Brain microvascular endothelial cell (primary cell): Measurements from ENCODE around the gene SNCG.
A peak's percentile ranks its signal among the peaks of the same experiment; 100 is the strongest.

ENCODE experiments used
- DNase-seq: peaks from one replicate; pipeline ENCODE4 v3.0.0-alpha.2; 2020
- H3K27ac ChIP-seq: fragments of 250-450 bp; sonication (Bioruptor Pico); 2 replicates; pipeline ENCODE4 v1.5.1; 2020; ENCODE audit warnings: mild to moderate bottlenecking, moderate library complexity
- H3K27me3 ChIP-seq: fragments of 250-450 bp; sonication (Bioruptor Pico); replicated peaks from 2 replicates; pipeline ENCODE4 v1.5.1; 2020; ENCODE audit warnings: mild to moderate bottlenecking
- H3K36me3 ChIP-seq: fragments of 250-450 bp; sonication (Bioruptor Pico); replicated peaks from 2 replicates; pipeline ENCODE4 v1.5.1; 2020; ENCODE audit warnings: mild to moderate bottlenecking
- H3K4me3 ChIP-seq: 2 replicates; pipeline ENCODE4 v1.5.1; 2011; ENCODE audit warnings: low read depth, mild to moderate bottlenecking, control low read depth, low read length, moderate library complexity
- CTCF ChIP-seq: IDR thresholded peaks from 2 replicates; pipeline ENCODE4 v1.5.1; 2011; ENCODE audit warnings: low read depth, mild to moderate bottlenecking, moderate library complexity, low read length, control low read depth, inconsistent platforms; ENCODE audit errors: missing control alignments
- in situ Hi-C: cut with HindIII; loops from 2 replicates; pipeline ENCODE4 v1.10.0; 2017; ENCODE audit warnings: low sequenced_read_pairs, low pct_ligation_motif_present

Gene SNCG

DNA sequence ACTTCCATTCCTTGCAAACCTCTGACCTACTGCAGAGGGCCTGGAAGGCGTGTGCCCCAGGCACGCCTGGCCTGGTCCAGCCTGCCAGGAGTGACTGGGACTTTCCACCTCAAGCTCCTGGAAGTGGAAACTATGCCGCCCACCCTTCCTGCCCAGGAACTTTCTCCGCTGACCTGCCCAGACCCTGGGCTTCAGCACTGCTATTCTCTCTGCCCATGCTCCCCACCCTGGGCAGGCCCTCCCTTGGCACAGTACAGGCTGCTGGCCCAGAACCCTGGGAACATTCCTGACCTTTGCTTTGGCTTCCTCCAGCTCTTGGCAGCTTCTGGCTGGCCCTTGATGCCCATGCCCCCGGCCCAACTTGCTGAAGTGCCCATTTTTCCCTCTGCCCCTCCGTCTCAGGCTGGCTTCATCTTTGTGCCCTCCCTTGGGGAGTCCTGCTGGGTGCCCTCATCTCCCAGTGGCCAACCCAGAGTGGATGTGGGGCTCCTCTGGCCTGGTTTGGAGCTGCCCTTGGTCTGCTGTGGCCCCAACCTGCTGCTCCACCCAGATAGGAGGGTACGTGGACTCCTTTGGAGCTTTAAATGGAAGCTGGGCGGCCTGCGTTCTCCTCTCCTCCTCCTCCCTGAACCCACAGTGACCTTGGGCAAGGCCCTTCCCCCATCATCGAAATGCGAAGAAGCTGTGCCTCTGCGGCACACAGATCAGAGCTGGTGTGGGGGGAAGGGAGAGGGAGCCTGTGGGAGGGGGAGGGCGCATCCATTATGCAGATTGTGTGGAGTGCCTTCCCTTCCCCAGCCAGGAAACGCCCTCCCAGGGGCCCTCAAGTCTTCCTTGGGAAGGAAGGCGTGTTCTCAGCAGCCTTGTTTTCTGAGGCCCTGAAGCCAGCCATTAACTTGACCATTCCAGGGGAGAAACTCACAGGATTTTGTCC is 4.4 kb upstream of the SNCG start:
- DNase-seq, result peak; percentile 44
- H3K27ac ChIP-seq, result peak overlapping the region; percentile 28
- H3K4me3 ChIP-seq, result no peak overlapping the region
- in situ Hi-C loops, result no loop called here
- no peak for TF ChIP-seq CTCF
- no peaks in the 10 kb centered on the region for H3K36me3 ChIP-seq
- H3K27me3 ChIP-seq, result no peaks in the 10 kb centered on the region

DNA sequence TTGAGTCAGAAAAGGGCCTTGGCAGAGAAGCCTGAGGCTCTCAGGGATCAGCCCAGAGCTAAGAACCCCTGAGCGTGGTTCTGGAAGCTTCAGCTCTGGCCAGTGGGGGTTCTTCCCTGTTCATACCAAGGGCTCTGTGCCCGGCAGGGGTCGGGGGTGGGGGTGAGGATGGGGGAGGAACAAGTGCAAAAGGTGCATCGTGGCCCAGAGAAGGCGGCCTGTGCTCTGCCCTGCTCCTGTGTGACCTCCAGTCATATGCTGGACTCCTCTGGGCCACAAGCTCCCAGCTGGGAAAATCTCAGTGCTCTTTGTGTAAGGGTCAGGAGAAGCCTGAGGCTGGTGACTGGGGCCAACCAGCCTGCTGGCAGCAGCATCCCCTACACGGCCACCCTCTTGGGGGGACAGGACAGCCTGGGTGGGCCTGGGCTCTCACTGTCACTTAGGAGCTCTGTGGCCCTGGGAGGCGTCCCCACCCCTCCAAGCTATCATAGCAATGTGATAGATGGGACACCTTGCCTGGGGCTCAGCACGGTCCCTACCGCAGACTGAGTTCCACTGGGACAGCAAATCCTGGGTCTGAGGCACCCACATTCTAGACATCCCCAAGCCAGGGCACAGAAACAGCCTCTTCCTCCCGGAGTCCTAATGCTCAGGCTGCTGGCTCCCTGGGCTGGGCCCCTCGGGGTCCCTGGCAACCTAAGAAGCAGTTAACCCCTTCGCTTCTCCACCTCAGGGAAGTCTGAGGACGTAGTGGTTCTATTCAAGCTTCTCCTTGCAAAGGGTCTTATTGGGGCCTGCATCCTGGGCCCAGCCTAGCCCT is 3.5 kb upstream of the SNCG start:
- no peaks in the 10 kb centered on the region for H3K27me3 ChIP-seq
- H3K4me3 ChIP-seq, result no peak overlapping the region
- DNase-seq, result no peak
- in situ Hi-C loops, result no loop called here
- TF ChIP-seq CTCF, result no peak
- peak overlapping the region; percentile 28 for H3K27ac ChIP-seq
- H3K36me3 ChIP-seq, result no peaks in the 10 kb centered on the region

DNA sequence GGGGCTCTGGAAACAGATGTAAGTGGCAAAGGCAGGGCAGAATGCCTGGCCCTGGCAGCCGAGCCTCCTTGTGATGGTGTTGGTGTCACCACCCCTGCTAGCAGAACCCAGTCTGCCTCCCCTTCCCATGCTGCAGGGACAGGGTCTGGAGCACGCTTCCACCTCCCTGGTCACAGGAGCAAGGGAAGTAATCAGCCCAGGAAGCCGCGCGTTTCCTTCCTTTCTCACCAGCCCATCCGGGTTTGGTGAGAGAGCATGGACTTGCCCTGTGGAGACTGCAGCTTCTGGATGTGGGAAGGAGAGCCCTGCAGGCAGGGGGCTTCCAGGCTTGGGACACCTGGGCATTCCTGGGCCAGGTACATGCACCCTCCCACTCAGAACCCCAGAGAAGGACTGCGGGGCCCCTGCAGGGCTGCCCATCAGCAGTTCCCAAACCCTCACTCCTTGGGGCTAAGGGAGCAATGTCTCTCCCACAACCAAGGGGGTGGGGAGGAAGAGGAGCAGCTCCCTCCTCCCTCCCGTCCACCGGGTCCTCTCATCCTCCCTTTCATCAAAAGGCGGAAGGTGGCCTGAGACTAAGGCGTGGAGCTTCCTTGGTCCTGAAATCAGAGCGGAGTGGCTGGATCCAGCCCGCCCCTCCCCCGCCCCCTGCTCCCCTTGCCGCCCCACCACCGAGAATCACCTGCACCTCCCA is 2.8 kb upstream of the SNCG start:
- no peak for TF ChIP-seq CTCF
- DNase-seq, result no peak
- no peak overlapping the region for H3K4me3 ChIP-seq
- H3K36me3 ChIP-seq, result no peaks in the 10 kb centered on the region
- no peaks in the 10 kb centered on the region for H3K27me3 ChIP-seq
- H3K27ac ChIP-seq, result no peak overlapping the region
- in situ Hi-C loops, result no loop called here

DNA sequence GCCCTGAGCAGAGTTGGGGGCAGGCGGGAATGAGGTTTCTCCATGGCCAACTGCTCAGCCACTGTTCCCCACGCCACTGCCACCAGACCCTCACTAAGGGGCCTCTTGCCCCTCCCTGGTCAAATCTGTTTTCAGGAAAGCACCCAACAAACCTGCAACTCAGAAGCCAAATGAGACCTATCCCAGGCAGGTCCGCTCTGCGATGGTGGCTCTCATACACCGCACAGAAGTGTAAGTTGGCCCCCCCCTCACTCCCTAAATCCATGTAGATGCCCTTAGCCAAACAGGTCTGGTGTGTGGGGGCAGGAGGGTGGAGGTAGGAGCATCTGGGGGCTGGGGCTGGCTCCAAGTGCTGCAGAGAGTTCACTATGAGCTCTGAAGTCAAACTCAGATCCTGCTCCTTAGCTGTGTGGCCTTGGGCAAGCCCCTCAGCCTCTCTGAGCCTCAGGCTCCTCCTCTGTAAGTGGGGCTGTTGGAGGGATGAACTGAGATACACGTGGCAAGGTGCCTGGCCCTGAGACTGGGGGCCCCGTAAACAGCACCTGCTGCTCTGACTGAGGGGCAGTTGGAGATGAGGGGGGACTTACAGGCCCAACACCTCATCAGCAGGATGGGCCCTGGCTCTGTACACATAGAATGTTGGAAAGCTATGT is 2.1 kb upstream of the SNCG start:
- DNase-seq, result no peak
- in situ Hi-C loops, result no loop called here
- H3K27me3 ChIP-seq, result no peaks in the 10 kb centered on the region
- H3K4me3 ChIP-seq, result no peak overlapping the region
- no peak for TF ChIP-seq CTCF
- no peak overlapping the region for H3K27ac ChIP-seq
- H3K36me3 ChIP-seq, result no peaks in the 10 kb centered on the region

DNA sequence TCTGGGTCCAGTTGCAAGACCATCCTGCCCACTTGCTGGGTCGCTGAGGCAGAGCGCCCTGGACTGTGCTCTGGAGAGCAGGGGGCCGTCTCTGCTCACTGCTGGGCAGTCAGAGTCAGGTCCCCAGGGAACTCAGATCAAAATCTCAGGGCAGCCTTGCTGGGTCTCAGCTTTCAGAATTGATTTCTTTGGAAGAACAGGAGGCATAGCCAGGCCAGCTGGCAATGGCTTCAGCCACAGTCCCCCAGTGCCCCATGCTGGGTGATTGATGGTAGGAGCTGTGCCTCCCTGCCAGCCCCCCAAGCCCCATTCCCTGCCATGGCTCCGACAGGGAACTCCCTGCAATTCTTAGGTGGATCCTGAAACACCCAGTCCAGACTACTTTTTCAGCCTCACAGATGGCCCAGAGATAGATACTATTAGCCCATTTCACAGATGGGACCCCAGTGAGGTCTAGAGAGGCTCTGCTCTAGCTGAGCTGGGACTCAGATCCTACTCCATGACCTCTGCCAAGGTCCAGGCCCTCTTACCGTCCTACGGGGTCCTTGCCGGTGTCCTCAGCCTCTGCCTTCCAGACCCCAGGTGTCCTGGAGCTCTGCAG is 1.5 kb upstream of the SNCG start:
- in situ Hi-C loops, result no loop called here
- TF ChIP-seq CTCF, result no peak
- H3K27ac ChIP-seq, result no peak overlapping the region
- H3K4me3 ChIP-seq, result no peak overlapping the region
- DNase-seq, result no peak
- H3K36me3 ChIP-seq, result no peaks in the 10 kb centered on the region
- H3K27me3 ChIP-seq, result no peaks in the 10 kb centered on the region
